Panc1 (cell line): ENCODE measurements around the gene DPP9. TPM values are rescaled to one million over a fixed set of nuclear protein-coding genes. Genes with fewer than 3 reads are reported as not detected.

ENCODE experiments used
- ATAC-seq: fragments of 200-7000 bp; cut with Tn5 transposase; 2 replicates; pipeline ENCODE4 v1.9.1; 2020; ENCODE audit warnings: mild to moderate bottlenecking, moderate library complexity
- BruUV-seq: library from RNA; stranded (reverse); fragments of 400-500 nt; replicated peaks from 2 replicates; lab custom pipeline; 2021; lab: Mats Ljungman, UMichigan
- CTCF ChIA-PET: fragments of 300-600 bp; sonication (Branson Sonifier 250); formaldehyde crosslinking; loops from one replicate; lab custom pipeline; 2022; ENCODE audit warnings: antibody characterized with exemption; lab: Charles Lee
- POLR2A ChIA-PET: fragments of 300-600 bp; sonication (Branson Sonifier 250); formaldehyde crosslinking; loops from one replicate; lab custom pipeline; 2022; ENCODE audit warnings: antibody characterized with exemption; lab: Charles Lee
- DNase-seq: peaks from one replicate; pipeline ENCODE4 v3.0.0-alpha.2; 2010; ENCODE audit warnings: low read depth, low spot score
- H3K27ac ChIP-seq: 2 replicates; pipeline ENCODE4 v1.5.1; 2011; ENCODE audit warnings: mild to moderate bottlenecking, low read length, inconsistent platforms
- H3K27me3 ChIP-seq: fragments of 200-500 bp; sonication (Bioruptor generic); 2 replicates; pipeline ENCODE4 v1.6.0; 2014; ENCODE audit warnings: low read length, inconsistent platforms; ENCODE audit not compliant: control insufficient read depth, insufficient read depth
- H3K36me3 ChIP-seq: fragments of 200-500 bp; sonication (Bioruptor generic); 2 replicates; pipeline ENCODE4 v1.5.1; 2014; ENCODE audit warnings: inconsistent platforms, mild to moderate bottlenecking, low read length, moderate library complexity; ENCODE audit not compliant: control insufficient read depth, insufficient read depth
- H3K4me1 ChIP-seq: 2 replicates; pipeline ENCODE4 v1.5.1; 2011; ENCODE audit warnings: inconsistent platforms, mild to moderate bottlenecking, low read length, moderate library complexity; ENCODE audit not compliant: control insufficient read depth, insufficient read depth
- H3K4me3 ChIP-seq, 2 experiments: 2 replicates each; pipeline ENCODE4 v1.5.1; 2011 to 2012; ENCODE audit warnings: low read depth in 2 of 2, low read length in 2 of 2, mild to moderate bottlenecking in 2 of 2, inconsistent platforms in 1 of 2, moderate library complexity in 1 of 2
- H3K9me3 ChIP-seq: fragments of 200-500 bp; sonication (Bioruptor generic); 2 replicates; pipeline ENCODE4 v1.5.1; 2014; ENCODE audit warnings: low read depth, mild to moderate bottlenecking, inconsistent platforms, low read length, moderate library complexity; ENCODE audit not compliant: control insufficient read depth, insufficient read depth
- POLR2AphosphoS5 ChIP-seq: IDR thresholded peaks from 2 replicates; pipeline ENCODE4 v1.6.1; 2012; ENCODE audit warnings: mild to moderate bottlenecking, low read depth, low read length, moderate library complexity
- SIN3A ChIP-seq: IDR thresholded peaks from 2 replicates; pipeline ENCODE4 v1.6.1; 2012; ENCODE audit warnings: low read depth, mild to moderate bottlenecking, low read length, moderate library complexity, borderline replicate concordance; ENCODE audit not compliant: insufficient read depth
- TCF7L2 ChIP-seq: IDR thresholded peaks from 2 replicates; pipeline ENCODE4 v1.6.1; 2011; ENCODE audit warnings: mild to moderate bottlenecking, low read depth, low read length, inconsistent platforms
- in situ Hi-C: cut with HindIII; loops from 2 replicates; pipeline ENCODE4 v1.10.0; 2016; ENCODE audit warnings: low sequenced_read_pairs, low pct_unique_long_range_greater_than_20kb
- intact Hi-C: fragments of 100-400 bp; cut with micrococcal nuclease; formaldehyde crosslinking; loops from one replicate; pipeline ENCODE4 v1.10.0; 2022; ENCODE audit not compliant: unreplicated experiment
- total RNA-seq: library from RNA; stranded (reverse); gene quantifications from one replicate; pipeline ENCODE4 v1.2.1, GENCODE V29; 2021; ENCODE audit not compliant: unreplicated experiment
- TF ChIP-seq, protein P1 (sequence below): fragments of 450-650 bp; IDR thresholded peaks from 2 replicates; pipeline ENCODE4 v1.5.1; 2017; ENCODE audit warnings: mild to moderate bottlenecking
- TF ChIP-seq, protein P2 (sequence below), 2 experiments: IDR thresholded peaks; 2 replicates each; pipeline ENCODE4 v1.6.1; 2011 to 2012; ENCODE audit warnings: low read depth in 2 of 2, control low read depth in 1 of 2, low read length in 1 of 2, mild to moderate bottlenecking in 1 of 2, moderate library complexity in 1 of 2; ENCODE audit not compliant: insufficient read depth in 1 of 2

The DPP9 gene
- total RNA-seq, 1 experiment from 2014 or later = 108 TPM

DNA sequence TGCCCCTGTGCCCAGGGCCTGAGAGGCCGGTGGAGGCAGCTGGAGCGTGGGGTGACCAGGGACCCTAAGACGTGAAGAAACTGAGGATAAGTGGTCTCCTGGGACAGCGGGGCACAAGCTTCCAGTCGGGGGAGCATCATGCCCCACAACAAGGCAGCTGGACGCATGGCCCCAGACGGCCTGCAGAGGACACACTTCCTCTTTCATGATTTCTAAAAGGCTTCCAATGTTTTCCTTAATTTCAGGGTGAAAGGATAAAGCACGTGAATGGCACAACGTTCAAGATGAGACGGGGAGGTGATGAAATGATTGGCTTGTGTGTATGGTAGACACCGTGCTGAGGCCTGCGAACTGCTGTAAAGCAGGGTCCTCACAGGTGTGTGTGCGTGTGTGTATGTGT lies 33.3 kb downstream of the DPP9 start:
- Histone ChIP-seq H3K4me1 (peaks cover 3% of the 10 kb centered on the region; the same call in 1 of the 2 replicates), H3K4me3 (no peak overlapping the region), H3K36me3 (no peaks in the 10 kb centered on the region), H3K9me3 (no peaks in the 10 kb centered on the region), H3K27me3 (no peaks in the 10 kb centered on the region), H3K27ac (no peak overlapping the region)
- no TSS peak for BruUV-seq
- ChIA-PET POLR2A (no interaction called here), CTCF (no interaction called here)
- TF ChIP-seq TCF7L2 = no peak
- TF ChIP-seq, protein P1, sequence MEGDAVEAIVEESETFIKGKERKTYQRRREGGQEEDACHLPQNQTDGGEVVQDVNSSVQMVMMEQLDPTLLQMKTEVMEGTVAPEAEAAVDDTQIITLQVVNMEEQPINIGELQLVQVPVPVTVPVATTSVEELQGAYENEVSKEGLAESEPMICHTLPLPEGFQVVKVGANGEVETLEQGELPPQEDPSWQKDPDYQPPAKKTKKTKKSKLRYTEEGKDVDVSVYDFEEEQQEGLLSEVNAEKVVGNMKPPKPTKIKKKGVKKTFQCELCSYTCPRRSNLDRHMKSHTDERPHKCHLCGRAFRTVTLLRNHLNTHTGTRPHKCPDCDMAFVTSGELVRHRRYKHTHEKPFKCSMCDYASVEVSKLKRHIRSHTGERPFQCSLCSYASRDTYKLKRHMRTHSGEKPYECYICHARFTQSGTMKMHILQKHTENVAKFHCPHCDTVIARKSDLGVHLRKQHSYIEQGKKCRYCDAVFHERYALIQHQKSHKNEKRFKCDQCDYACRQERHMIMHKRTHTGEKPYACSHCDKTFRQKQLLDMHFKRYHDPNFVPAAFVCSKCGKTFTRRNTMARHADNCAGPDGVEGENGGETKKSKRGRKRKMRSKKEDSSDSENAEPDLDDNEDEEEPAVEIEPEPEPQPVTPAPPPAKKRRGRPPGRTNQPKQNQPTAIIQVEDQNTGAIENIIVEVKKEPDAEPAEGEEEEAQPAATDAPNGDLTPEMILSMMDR = no peak
- no peak for DNase-seq
- no peak for ATAC-seq
- in situ Hi-C loops (no loop called here), intact Hi-C loops (no loop called here)

DNA sequence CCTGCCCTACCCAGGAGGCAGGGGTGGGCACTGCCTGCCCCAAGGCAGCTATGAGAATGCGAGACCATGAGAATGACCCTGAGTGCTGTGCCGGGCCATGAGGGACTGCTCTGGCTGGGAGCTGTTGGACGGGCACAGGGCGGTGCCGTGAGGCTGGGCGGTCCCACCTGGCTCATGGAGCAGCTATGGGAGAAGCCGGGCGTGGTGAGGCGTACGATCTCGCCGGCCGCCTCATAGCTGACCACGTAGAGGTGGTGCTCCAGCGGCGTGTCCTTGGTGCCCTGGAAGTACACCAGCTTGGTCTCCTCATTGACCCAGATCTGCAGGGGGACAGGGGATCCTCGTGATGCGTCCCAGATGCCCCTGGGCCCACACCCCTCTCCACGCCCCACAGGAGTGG lies 34.2 kb downstream of the DPP9 start:
- no peaks in the 10 kb centered on the region for H3K36me3 ChIP-seq
- H3K27ac ChIP-seq = no peak overlapping the region
- CTCF ChIA-PET = no interaction called here
- DNase-seq = no peak
- H3K4me1 ChIP-seq = no peaks in the 10 kb centered on the region; the same call in 1 of the 2 replicates
- ATAC-seq = no peak
- in situ Hi-C loops (no loop called here), intact Hi-C loops (no loop called here)
- POLR2A ChIA-PET = no interaction called here
- TF ChIP-seq, protein P2, sequence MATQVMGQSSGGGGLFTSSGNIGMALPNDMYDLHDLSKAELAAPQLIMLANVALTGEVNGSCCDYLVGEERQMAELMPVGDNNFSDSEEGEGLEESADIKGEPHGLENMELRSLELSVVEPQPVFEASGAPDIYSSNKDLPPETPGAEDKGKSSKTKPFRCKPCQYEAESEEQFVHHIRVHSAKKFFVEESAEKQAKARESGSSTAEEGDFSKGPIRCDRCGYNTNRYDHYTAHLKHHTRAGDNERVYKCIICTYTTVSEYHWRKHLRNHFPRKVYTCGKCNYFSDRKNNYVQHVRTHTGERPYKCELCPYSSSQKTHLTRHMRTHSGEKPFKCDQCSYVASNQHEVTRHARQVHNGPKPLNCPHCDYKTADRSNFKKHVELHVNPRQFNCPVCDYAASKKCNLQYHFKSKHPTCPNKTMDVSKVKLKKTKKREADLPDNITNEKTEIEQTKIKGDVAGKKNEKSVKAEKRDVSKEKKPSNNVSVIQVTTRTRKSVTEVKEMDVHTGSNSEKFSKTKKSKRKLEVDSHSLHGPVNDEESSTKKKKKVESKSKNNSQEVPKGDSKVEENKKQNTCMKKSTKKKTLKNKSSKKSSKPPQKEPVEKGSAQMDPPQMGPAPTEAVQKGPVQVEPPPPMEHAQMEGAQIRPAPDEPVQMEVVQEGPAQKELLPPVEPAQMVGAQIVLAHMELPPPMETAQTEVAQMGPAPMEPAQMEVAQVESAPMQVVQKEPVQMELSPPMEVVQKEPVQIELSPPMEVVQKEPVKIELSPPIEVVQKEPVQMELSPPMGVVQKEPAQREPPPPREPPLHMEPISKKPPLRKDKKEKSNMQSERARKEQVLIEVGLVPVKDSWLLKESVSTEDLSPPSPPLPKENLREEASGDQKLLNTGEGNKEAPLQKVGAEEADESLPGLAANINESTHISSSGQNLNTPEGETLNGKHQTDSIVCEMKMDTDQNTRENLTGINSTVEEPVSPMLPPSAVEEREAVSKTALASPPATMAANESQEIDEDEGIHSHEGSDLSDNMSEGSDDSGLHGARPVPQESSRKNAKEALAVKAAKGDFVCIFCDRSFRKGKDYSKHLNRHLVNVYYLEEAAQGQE (IDR thresholded peaks at IDR 0.05; ENCODE audit: insufficient read depth in 1 of 2, low read depth in 2 of 2, low read length in 1 of 2) = no peak
- no peak for TF ChIP-seq TCF7L2
- TF ChIP-seq, protein P1 = no peak
- no peaks in the 10 kb centered on the region for H3K27me3 ChIP-seq
- H3K4me3 ChIP-seq = no peak overlapping the region
- no peaks in the 10 kb centered on the region for H3K9me3 ChIP-seq
- BruUV-seq = no TSS peak

DNA sequence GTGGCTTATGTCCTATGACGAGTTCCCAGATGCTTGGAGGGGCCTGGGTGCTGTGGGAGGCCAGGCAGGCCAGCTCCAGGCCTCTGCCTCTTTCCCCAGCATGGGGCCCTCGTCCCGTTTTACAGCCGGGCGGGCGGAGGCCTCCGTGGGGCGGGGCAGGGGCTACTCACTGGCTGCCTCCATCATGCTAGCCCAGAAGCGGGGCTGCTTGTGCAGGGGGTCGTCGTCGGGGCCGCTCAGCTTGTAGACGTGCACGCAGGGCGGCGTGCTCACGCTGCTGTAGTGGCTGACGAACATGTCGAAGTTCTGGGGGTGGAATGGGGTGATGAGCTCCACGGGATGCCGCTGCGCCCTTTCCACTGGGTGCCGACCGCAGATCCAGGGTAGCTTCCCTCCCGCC lies 35.1 kb downstream of the DPP9 start:
- TF ChIP-seq, protein P2 (IDR thresholded peaks at IDR 0.05; ENCODE audit: insufficient read depth in 1 of 2, low read depth in 2 of 2, low read length in 1 of 2) = no peak
- TF ChIP-seq POLR2AphosphoS5 (no peak), TCF7L2 (no peak), SIN3A (no peak)
- TF ChIP-seq, protein P1 = no peak
- no peak for ATAC-seq
- H3K27ac ChIP-seq = no peak overlapping the region
- no peaks in the 10 kb centered on the region for H3K9me3 ChIP-seq
- no peaks in the 10 kb centered on the region for H3K36me3 ChIP-seq
- no peaks in the 10 kb centered on the region for H3K27me3 ChIP-seq
- BruUV-seq = no TSS peak
- no peak for DNase-seq
- no peak overlapping the region for H3K4me3 ChIP-seq
- ChIA-PET POLR2A (no interaction called here), CTCF (no interaction called here)
- H3K4me1 ChIP-seq = no peaks in the 10 kb centered on the region
- intact Hi-C loops (no loop called here), in situ Hi-C loops (no loop called here)
